ENCODE data around the gene SYVN1. TPM values are rescaled to one million over a fixed set of nuclear protein-coding genes. Genes with fewer than 3 reads are reported as not detected.

Gene SYVN1
- total RNA-seq, 1 donor from 2014 or later = 69.0 TPM

GRCh38 chr11:65131895-65132237, 2.5 kb downstream of the SYVN1 start:
- ATAC-seq (no peak), DNase-seq (no peak)
- Histone ChIP-seq H3K27ac (no peak overlapping the region), H3K27me3 (no peaks in the 10 kb centered on the region), H3K36me3 (peaks cover 60% of the 10 kb centered on the region), H3K9me3 (no peaks in the 10 kb centered on the region), H3K4me3 (no peak overlapping the region), H3K4me1 (peaks cover 24% of the 10 kb centered on the region)
- intact Hi-C loops (cut with DNase I) = no loop called here
- TF ChIP-seq CTCF (IDR thresholded peaks at IDR 0.05) = no peak

- DNase-seq = no peak
- intact Hi-C loops (cut with DNase I) = no loop called here
- no peak for ATAC-seq
- Histone ChIP-seq H3K4me3 (no peak overlapping the region), H3K36me3 (peaks cover 65% of the 10 kb centered on the region), H3K9me3 (no peaks in the 10 kb centered on the region), H3K27me3 (no peaks in the 10 kb centered on the region), H3K4me1 (peaks cover 24% of the 10 kb centered on the region), H3K27ac (no peak overlapping the region)
- TF ChIP-seq CTCF (IDR thresholded peaks at IDR 0.05) = no peak
Measured at GRCh38 chr11:65131417-65131776, 2.9 kb downstream of the SYVN1 start.

GRCh38 chr11:65130631-65131416, 3.5 kb downstream of the SYVN1 start:
- H3K27ac ChIP-seq = no peak overlapping the region
- no peak for TF ChIP-seq CTCF (IDR thresholded peaks at IDR 0.05)
- peak; percentile 52 for DNase-seq

GRCh38 chr11:65129649-65130441, 4.5 kb downstream of the SYVN1 start:
- Histone ChIP-seq H3K27ac (no peak overlapping the region), H3K9me3 (no peaks in the 10 kb centered on the region), H3K4me3 (no peak overlapping the region), H3K36me3 (peaks cover 80% of the 10 kb centered on the region), H3K4me1 (peaks cover 17% of the 10 kb centered on the region), H3K27me3 (no peaks in the 10 kb centered on the region)
- no peak for TF ChIP-seq CTCF (IDR thresholded peaks at IDR 0.05)
- DNase-seq = peak; percentile 52
- intact Hi-C loops (cut with DNase I) = no loop called here
- ATAC-seq = no peak

More at GRCh38 chr11:65130631-65131416, 3.5 kb downstream of the SYVN1 start:
- peaks cover 22% of the 10 kb centered on the region for H3K4me1 ChIP-seq
- H3K4me3 ChIP-seq = no peak overlapping the region
- H3K9me3 ChIP-seq = no peaks in the 10 kb centered on the region
- intact Hi-C loops (cut with DNase I) = no loop called here
- no peak for ATAC-seq
- peaks cover 70% of the 10 kb centered on the region for H3K36me3 ChIP-seq
- no peaks in the 10 kb centered on the region for H3K27me3 ChIP-seq

GRCh38 chr11:65128182-65129145, 5.9 kb downstream of the SYVN1 start:
- peaks cover 15% of the 10 kb centered on the region for H3K4me1 ChIP-seq
- TF ChIP-seq CTCF (IDR thresholded peaks at IDR 0.05) = no peak
- intact Hi-C loops (cut with DNase I) = no loop called here
- H3K36me3 ChIP-seq = peaks cover 87% of the 10 kb centered on the region
- no peaks in the 10 kb centered on the region for H3K9me3 ChIP-seq
- no peak for DNase-seq
- H3K4me3 ChIP-seq = no peak overlapping the region
- H3K27me3 ChIP-seq = no peaks in the 10 kb centered on the region
- ATAC-seq = no peak
- no peak overlapping the region for H3K27ac ChIP-seq
